HL-60 (cell line): ENCODE results near the gene MACROD2.

ENCODE experiments used
- DNase-seq, 2 experiments: peaks; one replicate each; pipeline ENCODE4 v3.0.0-alpha.2; 2010 to 2020; ENCODE audit warnings: low read depth in 1 of 2, low spot score in 1 of 2
- H3K27ac ChIP-seq: fragments of 250-450 bp; sonication (Bioruptor Pico); replicated peaks from 2 replicates; pipeline ENCODE4 v1.5.1; 2020; ENCODE audit warnings: mild to moderate bottlenecking, moderate library complexity
- H3K27me3 ChIP-seq: fragments of 250-450 bp; sonication (Bioruptor Pico); 2 replicates; pipeline ENCODE4 v1.5.1; 2021; ENCODE audit warnings: mild to moderate bottlenecking, moderate library complexity; ENCODE audit not compliant: insufficient read depth, poor library complexity, severe bottlenecking
- H3K4me3 ChIP-seq: replicated peaks from 2 replicates; pipeline ENCODE4 v1.5.1; 2011; ENCODE audit warnings: mild to moderate bottlenecking, control low read depth, low read length; ENCODE audit not compliant: insufficient read depth
- GABPA ChIP-seq: IDR thresholded peaks from 2 replicates; pipeline ENCODE4 v1.6.1; 2012; ENCODE audit warnings: low read depth
- POLR2AphosphoS5 ChIP-seq: IDR thresholded peaks from 2 replicates; pipeline ENCODE4 v1.6.1; 2012; ENCODE audit warnings: low read depth
- REST ChIP-seq: IDR thresholded peaks from 2 replicates; pipeline ENCODE4 v1.6.1; 2012; ENCODE audit warnings: low read depth; ENCODE audit not compliant: insufficient replicate concordance
- SPI1 ChIP-seq: IDR thresholded peaks from 2 replicates; pipeline ENCODE4 v1.6.1; 2012; ENCODE audit warnings: low read depth, mild to moderate bottlenecking, borderline replicate concordance
- TF ChIP-seq, protein P1 (sequence below): IDR thresholded peaks from one replicate; pipeline ENCODE4 v1.5.1; 2011; ENCODE audit warnings: low read length, control low read depth, inconsistent platforms; ENCODE audit not compliant: insufficient read depth

MACROD2 gene

DNA sequence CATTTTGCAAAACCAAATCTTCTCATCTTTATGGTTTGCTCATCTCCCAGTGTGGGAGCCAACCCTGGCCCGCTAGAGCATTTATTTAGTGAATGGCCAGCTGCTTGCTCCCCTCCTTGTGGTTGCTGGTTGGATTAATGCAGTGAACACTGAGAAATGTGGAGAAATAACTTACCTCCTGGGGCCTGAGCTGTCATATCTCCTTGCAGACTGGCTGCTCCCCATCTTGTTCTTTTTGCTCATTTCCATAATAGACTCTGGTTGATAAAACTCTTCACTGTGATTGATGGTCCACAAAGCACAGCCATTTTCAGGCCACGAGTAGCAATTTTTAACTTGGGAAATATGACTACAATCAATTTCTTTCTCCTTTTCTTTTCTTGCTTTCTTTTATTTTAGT lies 1420.6 kb downstream of the MACROD2 start:
- Histone ChIP-seq H3K27me3 (no peaks in the 10 kb centered on the region), H3K27ac (no peak overlapping the region), H3K4me3 (no peak overlapping the region)
- TF ChIP-seq REST (no peak), POLR2AphosphoS5 (no peak), GABPA (no peak), SPI1 (no peak)
- TF ChIP-seq, protein P1, sequence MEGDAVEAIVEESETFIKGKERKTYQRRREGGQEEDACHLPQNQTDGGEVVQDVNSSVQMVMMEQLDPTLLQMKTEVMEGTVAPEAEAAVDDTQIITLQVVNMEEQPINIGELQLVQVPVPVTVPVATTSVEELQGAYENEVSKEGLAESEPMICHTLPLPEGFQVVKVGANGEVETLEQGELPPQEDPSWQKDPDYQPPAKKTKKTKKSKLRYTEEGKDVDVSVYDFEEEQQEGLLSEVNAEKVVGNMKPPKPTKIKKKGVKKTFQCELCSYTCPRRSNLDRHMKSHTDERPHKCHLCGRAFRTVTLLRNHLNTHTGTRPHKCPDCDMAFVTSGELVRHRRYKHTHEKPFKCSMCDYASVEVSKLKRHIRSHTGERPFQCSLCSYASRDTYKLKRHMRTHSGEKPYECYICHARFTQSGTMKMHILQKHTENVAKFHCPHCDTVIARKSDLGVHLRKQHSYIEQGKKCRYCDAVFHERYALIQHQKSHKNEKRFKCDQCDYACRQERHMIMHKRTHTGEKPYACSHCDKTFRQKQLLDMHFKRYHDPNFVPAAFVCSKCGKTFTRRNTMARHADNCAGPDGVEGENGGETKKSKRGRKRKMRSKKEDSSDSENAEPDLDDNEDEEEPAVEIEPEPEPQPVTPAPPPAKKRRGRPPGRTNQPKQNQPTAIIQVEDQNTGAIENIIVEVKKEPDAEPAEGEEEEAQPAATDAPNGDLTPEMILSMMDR = no peak
- DNase-seq = no peak

GRCh38 chr20:15419856-15420255 lies 1424.5 kb downstream of the MACROD2 start:
- H3K27ac ChIP-seq = no peak overlapping the region
- DNase-seq = no peak
- no peak for TF ChIP-seq GABPA
- H3K4me3 ChIP-seq = no peak overlapping the region
- no peaks in the 10 kb centered on the region for H3K27me3 ChIP-seq

DNA sequence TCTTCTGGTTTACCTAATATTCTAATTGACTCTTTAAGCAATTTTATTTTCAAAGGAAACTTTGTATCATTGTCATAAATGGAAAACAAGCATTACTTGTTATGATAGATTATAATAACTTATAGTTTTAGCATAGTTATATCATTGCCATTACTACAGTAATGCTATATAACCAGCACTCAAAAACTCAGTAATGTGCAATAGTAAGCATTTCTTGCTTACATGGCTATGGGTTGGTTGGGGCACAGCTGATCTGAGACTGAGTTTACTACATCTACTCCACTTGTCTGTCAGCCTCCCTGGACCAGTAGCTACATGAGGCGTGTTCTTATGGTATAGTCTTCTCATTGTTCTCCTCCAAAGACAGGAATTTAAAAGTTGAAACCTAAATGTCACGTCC lies 1427.7 kb downstream of the MACROD2 start:
- H3K27ac ChIP-seq = no peak overlapping the region
- no peaks in the 10 kb centered on the region for H3K27me3 ChIP-seq
- no peak for DNase-seq
- no peak overlapping the region for H3K4me3 ChIP-seq
- no peak for TF ChIP-seq GABPA
- no peak for TF ChIP-seq SPI1
- TF ChIP-seq, protein P1 = no peak
- no peak for TF ChIP-seq REST
- no peak for TF ChIP-seq POLR2AphosphoS5

- Histone ChIP-seq H3K27ac (no peak overlapping the region), H3K27me3 (peaks cover 2% of the 10 kb centered on the region), H3K4me3 (no peak overlapping the region)
- TF ChIP-seq REST (no peak), POLR2AphosphoS5 (no peak), GABPA (no peak), SPI1 (no peak)
- TF ChIP-seq, protein P1 = no peak
- no peak for DNase-seq
Observed at GRCh38 chr20:15439551-15439950, 1444.2 kb downstream of the MACROD2 start.
